Camera-type eye (tissue), 1 donor: Measurements from ENCODE around the gene SORBS1. TPM values are rescaled to one million over a fixed set of nuclear protein-coding genes. Genes with fewer than 3 reads are reported as not detected.

Experiments
- total RNA-seq: library from RNA; depleted of rRNA; stranded (reverse); fragments of >200 nt; gene quantifications from one replicate; pipeline ENCODE4 v1.2.3, GENCODE V29; 2014

The SORBS1 gene
- total RNA-seq = 72.9 TPM

DNA sequence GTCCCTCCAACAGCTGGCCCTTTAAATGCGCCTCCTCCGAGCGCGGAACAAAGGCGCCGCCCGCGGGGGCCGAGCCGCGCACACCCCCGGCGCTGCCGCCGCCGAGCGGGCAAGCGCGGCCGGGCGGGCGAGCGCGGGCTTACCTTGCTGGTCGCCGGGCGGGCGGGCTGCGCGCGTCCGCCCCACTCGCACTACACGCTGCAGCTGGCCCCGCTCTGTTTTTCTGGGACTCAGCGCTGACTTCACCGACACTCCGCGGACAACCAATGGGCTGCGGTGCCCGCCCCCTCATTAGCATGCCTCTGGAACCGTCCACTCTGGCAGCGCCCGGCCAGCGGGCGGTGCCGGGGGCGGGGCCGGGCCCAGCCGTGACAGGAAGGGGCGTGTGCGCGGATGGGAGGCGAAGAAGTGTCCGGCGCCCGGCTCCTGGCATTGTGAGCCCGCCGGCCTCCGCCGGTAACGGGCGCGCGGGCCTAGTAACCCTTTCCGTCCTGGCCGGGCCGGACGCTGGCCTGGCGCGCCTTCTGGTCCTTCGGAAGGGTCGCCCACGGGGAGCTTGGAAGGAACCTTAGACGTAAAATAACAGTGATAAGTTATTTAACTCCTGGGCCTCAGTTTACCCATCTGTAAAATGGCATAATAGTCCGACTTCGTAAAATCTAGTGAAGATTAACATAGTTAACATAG is at the start of gene SORBS1:
SORBS1 (minus strand) TSS at position 195 of the 687 bp plus-strand sequence. CDS start 120,236 bp downstream, outside the sequence.

DNA sequence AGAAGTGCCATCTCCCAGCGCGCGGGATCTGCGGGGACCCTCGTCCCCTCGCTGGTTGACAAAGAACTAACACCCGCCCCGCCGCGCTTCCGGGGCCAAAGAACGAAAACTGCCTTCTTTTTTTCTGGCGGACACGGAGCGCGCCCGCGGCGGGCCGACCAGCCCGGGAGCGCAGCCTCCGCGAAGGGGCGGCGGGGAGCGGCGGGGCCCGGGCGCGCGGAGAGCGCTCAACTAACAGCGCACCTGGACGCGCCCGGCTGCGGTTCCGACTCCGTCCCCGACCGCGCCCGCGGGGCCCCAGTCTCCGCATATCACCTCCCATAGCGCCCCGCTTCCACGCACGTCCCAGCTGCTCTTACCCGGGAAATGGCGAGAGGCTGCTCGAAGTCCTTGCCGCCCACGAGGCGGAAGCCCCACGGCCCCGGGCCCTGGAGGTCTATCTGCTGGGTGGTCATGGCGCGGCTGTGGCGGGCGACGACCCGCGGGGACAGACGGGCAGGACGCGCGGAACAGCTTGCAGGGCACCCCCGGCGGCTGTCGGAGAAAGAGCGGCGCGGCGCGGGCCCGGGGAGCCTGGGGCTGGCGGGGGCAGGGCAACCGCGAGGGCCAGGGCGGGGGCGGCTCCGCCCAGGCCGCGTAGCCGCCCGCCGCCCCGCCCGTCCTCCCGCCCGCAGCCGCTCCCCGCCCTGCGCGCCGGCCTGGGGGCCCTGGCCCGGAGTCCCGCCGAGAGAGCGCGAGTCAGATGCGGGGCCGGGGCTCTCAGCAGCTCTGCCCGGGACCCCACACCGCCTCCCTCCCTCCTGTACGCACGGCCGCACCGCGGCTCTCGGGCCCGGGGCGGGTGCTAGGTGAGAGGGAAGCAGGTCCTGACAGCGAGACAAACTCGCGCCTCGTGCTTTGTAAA is 270.5 kb downstream of the SORBS1 start, which contains the start of gene PDLIM1:
PDLIM1 (minus strand) TSS at position 543 of the 904 bp plus-strand sequence; CDS start at position 455, 88 bp downstream.

Other genes with a start within 250 kb of the SORBS1 start
- 74.7 TPM for gene ALDH18A1, start 95.3 kb upstream of the SORBS1 start, total RNA-seq
- gene TCTN3, start 132.6 kb upstream of the SORBS1 start, total RNA-seq = 31.3 TPM
- 27.6 TPM for gene ENTPD1, start 194.8 kb upstream of the SORBS1 start, total RNA-seq